Stimulated activated CD4-positive, alpha-beta T cell treated with anti-CD3 and anti-CD28 coated beads, Interleukin-4, amount 100 ng/mL, for 4 hours (primary cell): ENCODE data around the gene NCMAP.

ENCODE experiments used
- DNase-seq, 2 experiments: peaks; one replicate each; pipeline ENCODE4 v3.0.0-alpha.2; 2020

Gene NCMAP

DNA sequence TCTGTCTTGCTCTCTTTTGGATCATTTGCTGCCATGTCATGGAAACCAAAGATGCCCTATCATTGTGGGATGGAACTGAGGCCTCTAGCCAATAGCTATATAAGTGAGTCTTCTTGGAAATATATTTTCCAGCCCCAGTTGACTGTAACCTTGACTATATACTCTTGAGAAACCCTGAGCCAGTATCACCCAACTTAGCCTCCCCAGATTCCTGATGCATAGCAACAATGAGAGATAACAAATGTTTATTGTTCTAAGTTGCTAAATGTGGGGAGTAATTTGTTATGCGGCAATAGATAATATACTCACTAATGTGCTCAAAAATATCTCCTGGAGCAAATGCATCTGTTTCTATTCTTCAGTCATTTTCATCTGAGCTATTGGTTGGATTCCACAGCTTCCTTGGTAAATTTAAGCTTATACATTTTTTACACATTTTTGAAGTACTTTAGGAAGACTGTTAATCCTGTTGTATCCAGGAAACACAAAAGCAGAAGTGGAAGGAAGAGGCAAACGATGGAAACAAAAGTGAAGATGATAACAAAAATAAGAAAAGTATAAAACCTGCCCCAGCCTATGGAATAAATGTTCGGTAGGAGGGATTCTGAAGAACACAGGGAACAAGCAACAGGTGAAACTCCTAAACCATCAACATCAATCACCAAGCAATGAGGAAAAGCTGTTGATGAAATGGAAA lies 80.9 kb downstream of the NCMAP start:
- no peak for DNase-seq

GRCh38 chr1:24639094-24639493 lies 83.2 kb downstream of the NCMAP start:
- DNase-seq: no peak

GRCh38 chr1:24639881-24640280 lies 84.0 kb downstream of the NCMAP start:
- DNase-seq: no peak

GRCh38 chr1:24640288-24640687 lies 84.4 kb downstream of the NCMAP start:
- no peak for DNase-seq

- DNase-seq: peak; percentile 10 to 23
These were observed 85.8 kb downstream of the NCMAP start for GRCh38 chr1:24641646-24642151.

- DNase-seq: peak; percentile 95 to 99
These were observed 86.8 kb downstream of the NCMAP start, which contains the start of gene SRRM1 for GRCh38 chr1:24642481-24643362. Gene SRRM1, plus strand, starts transcription at chr1:24643302. Its CDS starts 25 bp downstream, at chr1:24643327.

DNA sequence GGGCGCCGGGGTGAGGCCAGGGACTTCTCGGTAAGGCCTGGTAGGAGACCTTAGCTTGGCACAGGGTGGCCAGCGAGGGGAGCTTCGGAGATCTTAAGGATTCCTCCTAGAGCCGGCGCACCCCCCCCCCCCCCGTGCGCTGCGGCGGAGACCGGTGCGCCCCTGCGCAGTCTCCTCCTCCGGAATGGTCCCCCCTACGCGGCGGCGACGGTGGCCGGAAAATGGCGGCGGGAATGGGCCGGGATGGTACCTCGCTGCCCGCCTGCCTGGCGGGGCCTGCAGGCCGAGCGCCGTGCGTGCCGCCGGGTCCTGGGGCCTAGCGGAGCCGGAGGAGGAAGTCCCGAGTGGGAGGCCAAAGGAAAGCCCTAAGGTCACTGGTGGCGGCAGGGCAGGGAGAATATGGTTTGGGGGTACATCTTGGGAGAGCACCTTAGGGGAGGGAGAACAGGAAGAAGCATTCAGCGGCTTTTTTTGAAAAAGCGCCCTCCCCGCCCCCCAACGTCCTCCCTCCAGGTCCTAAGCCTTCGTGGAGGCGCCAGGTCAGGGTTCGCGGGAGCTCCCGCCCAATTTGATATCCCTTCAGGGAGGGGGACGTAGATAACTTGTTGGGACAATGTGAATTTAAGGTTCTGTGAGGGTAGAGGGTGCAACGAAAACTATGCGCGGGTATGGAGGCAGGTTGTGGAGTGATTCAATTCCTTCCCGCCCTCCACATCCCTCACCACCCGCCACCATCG lies 87.6 kb downstream of the NCMAP start:
- peak in 1 of 2 experiments; percentile 49 for DNase-seq

- no peak for DNase-seq
These were observed 88.2 kb downstream of the NCMAP start for GRCh38 chr1:24644100-24644384.

- no peak for DNase-seq
These were observed 93.0 kb downstream of the NCMAP start for GRCh38 chr1:24648919-24649318.

- no peak for DNase-seq
These were observed 96.5 kb downstream of the NCMAP start for GRCh38 chr1:24652382-24652781.

- no peak for DNase-seq
These were observed 98.1 kb downstream of the NCMAP start for GRCh38 chr1:24654010-24654409.

DNA sequence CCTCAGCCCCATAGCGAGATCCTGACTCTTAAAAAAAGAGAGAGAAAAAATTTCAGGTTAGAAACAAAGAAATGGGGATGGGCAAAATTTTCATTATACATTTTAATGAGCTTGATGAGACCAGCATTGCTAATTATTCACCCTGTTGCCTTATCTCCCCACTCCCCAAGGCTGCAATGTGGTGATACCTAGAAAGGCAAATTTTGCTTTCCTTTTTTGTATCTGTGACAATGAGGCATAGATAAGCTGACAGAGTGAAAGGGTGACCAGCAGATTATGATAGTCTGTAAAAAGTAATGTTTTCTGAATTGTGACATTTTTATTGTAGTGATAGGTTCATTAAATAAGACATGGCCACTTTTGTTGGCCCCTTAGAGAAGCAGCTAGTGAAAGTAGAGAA lies 100.2 kb downstream of the NCMAP start:
- no peak for DNase-seq

DNA sequence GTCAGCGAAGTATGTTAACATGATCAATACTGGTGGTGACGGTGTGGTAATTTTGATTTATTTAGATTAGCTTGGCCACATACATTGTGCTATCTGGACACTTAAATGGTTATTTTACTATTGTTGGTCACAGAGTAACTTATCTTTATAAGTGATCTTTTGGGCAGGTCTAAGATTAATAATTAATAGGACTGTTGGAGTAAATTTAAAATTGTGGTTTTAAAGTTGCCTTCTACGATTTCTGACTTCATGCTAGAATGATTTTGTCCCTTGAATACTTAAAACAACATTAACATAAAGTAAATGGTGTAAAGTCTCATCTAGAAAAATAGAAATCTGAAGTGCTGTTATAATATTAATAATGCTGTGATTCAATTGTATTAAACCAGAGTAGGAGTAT lies 101.9 kb downstream of the NCMAP start:
- DNase-seq: no peak
